ENCODE measurements around the gene C6orf136. TPM values are rescaled to one million over a fixed set of nuclear protein-coding genes. Genes with fewer than 3 reads are reported as not detected.

The C6orf136 gene, protein sequence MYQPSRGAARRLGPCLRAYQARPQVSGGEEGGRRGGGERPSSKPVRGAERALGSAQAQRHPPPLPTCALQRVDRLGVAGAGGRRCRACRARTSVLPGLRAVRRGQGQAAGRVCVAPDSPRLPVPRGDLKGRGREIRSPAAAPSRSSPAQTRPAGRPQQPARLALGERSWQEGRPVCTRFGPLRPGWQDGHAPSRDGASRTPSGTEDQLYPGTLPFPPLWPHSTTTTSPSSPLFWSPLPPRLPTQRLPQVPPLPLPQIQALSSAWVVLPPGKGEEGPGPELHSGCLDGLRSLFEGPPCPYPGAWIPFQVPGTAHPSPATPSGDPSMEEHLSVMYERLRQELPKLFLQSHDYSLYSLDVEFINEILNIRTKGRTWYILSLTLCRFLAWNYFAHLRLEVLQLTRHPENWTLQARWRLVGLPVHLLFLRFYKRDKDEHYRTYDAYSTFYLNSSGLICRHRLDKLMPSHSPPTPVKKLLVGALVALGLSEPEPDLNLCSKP
- 5.3 and 7.1 TPM in 2 replicates for total RNA-seq (2014; rRNA removed; shearing (Covaris generic))

DNA sequence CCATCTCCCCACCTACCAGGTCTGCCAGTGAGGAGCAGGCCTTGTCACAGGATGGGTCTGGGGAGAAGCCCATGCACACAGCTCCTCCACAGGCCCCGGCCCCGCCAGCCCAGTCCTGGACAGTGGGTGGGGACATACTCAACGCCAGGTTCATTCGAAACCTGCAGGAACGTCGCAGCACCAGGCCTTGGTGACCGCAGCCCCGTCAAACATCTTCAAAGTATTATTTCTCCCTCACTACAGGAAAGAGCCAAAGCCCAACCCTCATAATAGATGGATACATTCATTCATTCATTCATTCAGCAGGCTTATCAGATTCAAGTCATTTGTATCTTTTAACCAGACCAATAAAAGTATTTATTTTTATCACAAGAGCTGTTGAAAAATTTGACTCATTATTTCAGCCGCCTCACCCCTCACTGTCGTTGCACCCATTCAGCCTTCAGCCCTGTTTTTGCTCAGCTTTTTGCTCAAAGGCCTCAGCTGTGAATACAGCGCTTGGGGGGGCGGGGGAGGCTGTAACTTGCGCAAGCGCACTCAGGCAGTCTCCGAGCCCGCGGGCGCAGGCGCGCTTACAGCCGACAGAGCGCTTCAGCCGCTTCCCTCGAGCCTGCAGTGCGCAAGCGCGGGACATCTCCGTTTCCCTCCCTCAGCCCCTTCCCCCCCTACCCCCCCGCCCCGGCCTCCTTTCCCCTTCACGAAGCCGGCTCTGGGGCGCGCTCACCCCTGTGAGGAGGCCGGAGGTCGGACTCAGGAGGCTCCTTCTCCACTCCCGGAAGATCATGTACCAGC, at the start of gene C6orf136:
TSS of gene C6orf136 (plus strand) at position 684 of the 792 bp plus-strand sequence. CDS start at position 783, 99 bp downstream.
- peak; percentile 98 for DNase-seq (ENCODE audit: low read depth)

DNA sequence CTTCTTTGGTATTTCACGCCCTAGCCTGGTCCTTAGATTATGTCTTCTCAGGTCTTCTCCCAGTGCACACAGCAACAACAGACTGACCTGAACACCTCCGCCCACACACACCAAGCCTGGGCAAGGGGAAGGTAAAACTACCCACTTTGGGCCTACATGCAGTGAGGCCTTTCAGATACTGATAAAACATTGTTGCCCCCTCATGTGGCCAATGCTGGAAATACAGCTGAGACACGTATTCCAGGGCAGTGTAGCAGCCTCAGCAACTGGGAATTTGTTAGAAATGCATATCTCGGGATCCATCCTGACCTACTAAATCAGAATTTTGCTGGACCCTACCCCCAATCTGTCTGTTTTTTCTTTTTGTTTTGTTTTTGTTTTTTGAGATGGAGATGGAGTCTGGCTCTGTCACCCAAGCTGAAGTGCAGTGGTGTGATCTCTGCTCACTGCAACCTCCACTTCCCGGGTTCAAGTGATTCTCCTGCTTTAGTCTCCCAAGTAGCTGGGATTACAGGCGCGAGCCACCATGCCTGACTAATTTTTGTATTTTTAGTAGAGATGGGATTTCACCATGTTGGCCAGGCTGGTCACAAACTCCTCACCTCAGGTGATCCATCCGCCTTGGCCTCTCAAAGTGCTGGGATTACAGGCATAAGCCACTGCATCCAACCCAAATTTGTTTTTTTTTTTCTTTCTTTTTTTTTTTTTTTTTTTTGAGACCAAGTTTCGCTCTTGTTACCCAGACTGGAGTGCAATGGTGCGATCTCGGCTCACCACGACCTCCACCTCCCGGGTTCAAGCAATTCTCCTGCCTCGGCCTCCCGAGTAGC, 49.4 kb upstream of the C6orf136 start:
- peak; percentile 80 for DNase-seq (ENCODE audit: low read depth)

DNA sequence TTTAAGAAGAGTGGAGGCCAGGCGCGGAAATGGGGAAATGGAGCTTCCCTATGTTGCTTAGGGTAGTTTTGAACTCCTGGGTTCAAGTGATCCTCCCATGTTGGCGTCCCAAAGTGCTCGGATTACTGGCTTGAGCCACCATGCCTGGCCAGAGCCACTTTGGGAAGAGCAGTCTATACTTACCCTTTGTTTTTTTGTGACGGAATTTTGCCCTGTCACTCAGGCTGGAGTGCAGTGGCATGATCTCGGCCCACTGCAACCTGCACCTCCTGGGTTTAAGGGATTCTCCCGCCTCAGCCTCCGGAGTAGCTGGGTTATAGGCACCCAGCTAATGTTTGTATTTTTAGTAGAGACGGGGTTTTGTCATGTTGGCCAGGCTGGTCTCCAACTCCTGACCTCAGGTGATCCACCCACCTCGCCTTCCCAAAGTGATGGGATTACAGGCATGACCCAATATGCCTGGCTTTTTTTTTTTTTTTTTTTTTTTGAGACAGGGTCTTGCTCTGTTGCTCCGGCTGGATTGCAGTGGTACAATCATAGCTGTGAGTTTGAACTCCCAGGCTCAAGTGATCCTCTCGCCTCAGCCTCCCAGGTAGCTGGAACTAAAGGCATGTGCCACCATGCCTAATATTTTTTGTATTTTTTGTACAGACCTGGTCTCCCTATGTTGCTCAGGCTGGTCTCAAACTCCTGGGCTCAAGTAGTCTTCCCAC, 47.9 kb upstream of the C6orf136 start:
- no peak for DNase-seq (ENCODE audit: low read depth)

DNA sequence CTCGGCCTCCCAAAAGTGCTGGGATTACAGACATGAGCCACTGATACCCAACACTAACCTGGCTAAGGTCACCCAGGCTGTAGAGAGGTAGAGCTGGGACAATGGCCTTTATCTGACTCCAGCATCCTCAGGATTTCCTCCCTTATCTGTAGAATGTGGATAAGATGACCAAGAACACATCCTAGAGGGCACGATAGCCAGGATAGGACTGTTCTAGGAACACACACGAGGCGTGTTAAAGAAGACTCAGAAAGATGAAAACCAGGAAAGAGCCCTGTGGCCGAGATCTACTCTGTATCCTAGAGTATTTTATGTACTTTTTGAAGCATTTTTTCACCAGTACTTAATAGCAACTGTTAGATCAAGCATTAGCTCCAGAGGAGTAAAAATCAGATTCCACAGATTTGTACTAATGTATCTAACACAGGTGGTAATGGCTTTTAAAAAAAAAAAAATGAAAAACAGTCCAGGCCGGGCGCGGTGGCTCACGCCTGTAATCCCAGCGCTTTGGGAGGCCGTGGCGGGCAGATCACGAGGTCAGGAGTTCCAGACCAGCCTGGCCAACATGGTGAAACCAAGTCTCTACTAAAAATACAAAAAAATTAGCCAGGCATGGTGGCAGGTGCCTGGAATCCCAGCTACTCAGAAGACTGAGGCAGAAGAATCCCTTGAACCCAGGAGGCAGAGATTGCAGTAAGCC, 47.2 kb upstream of the C6orf136 start:
- no peak for DNase-seq (ENCODE audit: low read depth)

DNA sequence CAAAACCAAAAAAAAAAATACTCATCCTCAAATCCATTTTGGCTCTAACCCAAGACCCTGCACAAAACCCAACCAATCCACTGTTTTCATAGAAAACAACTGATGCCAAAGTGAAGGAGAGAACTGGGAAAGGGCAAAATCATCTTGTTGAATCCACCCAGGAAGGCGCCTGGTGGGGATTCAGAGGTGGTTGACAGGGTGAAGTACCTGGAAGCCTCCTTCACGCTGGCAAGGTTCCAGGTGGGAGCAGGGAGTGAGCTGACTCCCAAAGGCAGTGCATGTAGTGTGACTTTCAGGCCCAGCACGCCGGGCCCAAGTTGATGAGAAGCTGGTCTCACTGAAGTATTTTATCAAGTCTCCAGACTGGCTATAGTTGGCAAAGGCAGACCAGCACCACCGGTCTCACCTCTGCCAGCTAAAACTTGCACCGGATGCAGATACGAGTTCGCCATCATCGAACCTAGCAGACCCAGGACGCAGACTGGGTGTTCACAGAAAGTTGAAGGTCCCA, 46.4 kb upstream of the C6orf136 start:
- no peak for DNase-seq (ENCODE audit: low read depth)

DNA sequence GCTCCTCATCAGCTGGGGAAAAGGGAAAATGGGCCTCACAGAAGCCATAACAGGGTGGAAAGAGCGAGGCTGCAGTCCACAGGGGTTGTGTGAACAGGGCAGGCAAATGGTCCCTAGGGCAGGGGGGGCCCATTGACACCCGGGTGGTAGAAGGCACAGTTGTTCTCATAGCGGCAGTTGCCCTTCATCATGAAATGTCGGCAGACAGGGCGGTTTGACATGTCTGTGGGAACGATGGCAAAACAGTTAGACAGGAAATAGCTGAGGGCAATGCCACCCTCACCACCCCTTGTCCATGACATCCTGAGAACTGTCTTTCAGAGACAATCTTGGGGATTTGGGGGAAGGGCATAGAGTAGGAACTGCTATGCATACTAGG, 45.5 kb upstream of the C6orf136 start:
- no peak for DNase-seq (ENCODE audit: low read depth)

DNA sequence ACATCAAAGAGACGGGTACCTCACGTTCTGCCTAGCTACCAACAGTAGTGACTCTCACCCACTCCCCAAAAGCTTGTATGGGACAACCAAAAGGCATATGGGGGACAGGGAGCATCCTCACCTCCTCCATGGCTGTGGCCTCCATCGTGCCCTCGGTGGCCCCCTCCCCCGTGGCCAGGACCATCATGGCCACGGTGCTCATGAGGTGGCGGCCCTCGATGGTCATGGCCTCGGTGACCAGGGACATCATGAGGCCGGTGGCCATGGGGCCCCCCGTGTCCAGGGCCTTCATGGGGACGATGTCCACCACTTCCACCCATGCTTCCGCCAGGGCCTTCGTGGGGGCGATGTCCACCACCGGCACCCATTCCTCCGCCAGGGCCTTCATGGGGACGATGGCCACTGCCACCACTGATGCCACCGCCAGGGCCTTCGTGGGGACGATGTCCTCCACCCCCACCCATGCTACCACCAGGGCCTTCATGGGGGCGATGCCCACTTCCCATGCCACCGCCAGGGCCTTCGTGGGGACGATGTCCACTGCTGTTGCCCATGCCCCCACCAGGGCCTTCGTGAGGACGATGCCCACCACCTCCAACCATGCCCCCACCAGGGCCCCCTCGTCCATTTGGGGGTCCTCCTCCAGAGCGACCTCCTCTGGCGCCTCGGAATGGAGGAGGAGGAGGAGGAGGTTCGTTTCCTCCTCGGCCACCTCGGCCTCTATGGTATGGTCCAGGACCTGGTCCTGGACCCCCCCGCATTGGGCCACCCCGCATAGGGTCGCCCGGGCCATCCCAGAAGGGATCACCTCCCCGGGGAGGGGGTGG, 44.9 kb upstream of the C6orf136 start:
- DNase-seq (ENCODE audit: low read depth), result no peak

DNA sequence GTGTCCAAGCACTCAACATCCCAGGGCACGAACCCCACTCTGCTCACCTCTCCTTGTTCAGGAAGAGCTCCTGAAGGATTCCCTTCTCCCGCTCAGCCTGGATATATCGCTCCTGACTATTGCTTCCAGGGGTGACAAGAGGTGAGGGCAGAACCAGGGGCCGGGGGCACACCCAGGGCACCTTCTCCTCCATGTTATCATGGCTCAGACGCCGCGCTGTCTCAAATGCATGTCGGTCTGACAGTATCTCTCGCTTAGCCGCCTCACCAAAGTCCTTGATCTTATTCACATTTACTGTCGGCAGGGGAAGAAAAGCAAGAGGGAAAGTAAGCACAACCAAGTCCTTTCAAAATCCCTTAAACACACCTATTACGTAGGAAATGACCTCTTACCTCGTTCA, 43.0 kb upstream of the C6orf136 start:
- no peak for DNase-seq (ENCODE audit: low read depth)

DNA sequence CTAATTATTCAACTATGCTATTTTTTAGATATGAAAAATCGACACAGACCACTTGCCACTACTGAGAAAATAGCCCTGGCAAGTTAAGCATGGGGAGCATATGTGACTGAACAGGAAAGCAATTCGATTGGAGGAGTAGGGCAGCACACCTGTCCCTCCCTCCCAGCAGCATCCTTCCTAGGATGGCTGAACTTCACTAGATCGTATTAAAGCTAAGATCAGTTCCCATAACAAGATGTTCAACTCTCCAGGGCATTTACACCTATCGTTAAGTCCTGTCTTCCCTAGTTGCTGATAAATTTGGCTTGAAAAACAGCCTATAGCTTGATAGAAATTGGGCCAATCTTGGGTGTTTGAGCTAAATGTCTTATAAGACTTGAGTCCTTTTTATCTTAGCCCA, 36.9 kb upstream of the C6orf136 start:
- no peak for DNase-seq (ENCODE audit: low read depth)

DNA sequence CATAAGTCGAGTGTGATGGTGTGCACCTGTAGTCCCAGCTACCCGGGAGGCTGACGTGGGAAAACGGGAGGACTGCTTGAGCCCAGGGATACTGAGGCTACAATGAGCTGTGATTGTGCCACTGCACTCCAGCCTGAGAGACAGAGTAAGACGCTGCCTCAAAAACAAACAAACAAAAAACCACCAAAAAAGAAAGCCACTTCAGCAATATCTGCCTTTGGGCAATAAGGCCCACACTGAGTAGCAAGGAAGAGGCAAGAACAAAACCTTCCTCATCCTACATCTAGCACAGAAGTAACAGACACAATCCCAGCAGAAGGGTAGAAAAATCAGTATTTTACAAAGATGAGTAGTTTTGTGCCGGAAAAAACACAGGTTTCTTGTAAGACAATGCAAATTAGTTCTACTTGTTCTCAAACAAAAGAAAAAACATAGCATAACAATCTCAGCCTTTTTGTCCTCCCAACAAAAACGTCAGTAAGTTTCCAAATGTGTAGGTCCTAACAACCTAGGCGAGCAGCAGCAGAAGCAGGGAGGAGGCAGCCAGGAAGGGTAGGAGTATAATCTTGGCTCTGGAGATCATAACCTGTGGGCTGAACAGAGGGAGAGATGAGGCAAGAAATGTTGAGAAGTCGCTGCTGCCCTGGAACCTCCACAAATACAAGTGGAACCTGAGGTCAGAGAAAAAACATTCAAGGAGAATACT, 35.6 kb upstream of the C6orf136 start:
- no peak for DNase-seq (ENCODE audit: low read depth)

DNA sequence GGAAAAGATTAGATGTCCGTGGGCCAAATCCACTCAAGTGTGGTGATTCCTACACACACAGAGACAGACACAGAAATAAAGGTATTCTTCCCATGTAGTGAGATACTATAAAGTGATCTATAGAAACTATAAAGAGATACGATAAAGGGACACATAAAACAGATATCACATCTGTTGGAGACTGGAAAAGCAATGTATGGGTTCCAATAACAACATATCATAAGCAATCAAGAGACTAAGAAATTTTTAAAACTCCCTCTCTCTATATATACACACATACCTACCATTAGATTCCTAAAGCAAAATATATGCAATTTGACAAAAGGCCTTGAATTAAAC, 35.1 kb upstream of the C6orf136 start:
- no peak for DNase-seq (ENCODE audit: low read depth)

DNA sequence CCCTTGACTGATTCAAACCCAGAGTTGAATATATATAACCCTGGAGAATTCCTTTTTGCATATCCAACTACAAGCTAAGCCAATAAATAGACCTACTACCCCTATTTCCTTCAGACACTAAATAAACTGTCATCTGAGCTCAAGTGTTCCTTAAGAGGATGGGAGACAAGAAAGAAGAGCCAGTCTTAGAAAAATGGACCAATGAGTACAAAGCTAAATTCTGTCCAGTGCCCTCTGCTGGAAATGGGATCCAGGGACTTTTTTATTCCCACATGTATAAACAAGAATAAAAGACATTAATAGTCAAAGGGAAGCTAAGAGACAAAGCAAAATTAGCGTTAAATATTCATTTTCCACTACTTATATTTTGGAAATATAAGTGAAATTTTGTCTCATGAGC, 34.7 kb upstream of the C6orf136 start:
- DNase-seq (ENCODE audit: low read depth), result no peak

DNA sequence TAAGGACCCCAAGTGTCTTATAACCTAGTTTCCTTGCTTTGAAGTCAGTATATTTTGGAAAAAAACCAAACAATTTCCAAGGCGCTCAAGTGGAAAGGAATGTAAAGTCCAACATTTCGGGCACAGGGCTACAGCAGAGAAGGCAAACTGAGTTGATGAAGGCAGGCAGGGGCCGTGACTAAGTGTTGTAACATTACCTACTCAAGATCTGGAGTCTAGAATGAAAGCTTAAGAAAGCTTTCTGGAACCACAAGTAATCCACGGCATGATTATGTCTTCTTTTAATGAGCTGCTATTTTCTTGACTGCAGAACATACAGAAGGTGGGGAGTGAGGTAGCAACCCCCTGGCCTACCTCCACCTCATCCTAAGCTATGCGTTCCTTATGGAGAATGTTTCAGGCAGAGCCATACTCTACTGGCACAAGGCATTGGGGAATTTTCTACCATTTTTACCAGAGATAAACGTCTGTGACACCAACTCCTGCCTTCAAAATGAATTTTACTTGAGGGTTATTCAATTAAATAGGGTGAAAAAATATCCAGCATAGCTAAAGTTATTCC, 34.2 kb upstream of the C6orf136 start:
- DNase-seq (ENCODE audit: low read depth), result peak; percentile 77

DNA sequence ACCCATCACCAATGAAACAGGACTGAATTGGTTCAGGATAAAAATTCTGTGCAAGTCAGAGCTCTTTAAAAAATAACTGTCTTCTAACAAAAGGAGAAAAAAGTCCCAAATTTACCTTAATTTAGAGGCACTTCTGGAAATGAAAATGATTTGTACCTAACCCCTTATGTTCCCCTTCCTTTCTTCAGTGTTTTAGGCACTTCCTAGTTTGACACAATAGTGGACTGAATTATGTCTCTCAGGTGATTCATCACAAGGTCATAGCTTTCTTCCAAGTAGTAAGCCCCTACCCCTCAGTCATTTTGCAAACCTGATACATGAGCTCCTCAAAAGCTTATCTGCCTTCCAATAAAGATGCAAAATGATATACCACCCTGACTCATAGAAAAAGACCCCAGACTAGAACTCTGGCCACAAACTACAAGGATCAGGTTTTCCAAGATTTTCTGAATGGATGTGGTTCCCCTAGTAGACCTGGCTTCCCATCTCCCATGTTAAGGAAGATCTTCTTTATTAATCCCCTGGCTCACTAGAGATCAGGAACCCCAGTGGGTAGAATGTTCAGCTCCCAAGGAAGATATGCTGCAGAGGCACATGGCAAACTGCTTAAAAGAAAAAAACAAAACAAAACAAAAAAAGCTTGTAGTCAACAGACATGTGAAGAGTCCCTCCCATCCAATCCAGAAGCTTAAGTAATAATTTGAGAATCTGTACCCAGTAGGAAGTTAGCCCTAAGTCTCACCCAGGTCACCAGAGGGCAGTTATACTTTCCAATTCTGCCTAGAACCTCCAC, 33.5 kb upstream of the C6orf136 start:
- peak; percentile 45 for DNase-seq (ENCODE audit: low read depth)

DNA sequence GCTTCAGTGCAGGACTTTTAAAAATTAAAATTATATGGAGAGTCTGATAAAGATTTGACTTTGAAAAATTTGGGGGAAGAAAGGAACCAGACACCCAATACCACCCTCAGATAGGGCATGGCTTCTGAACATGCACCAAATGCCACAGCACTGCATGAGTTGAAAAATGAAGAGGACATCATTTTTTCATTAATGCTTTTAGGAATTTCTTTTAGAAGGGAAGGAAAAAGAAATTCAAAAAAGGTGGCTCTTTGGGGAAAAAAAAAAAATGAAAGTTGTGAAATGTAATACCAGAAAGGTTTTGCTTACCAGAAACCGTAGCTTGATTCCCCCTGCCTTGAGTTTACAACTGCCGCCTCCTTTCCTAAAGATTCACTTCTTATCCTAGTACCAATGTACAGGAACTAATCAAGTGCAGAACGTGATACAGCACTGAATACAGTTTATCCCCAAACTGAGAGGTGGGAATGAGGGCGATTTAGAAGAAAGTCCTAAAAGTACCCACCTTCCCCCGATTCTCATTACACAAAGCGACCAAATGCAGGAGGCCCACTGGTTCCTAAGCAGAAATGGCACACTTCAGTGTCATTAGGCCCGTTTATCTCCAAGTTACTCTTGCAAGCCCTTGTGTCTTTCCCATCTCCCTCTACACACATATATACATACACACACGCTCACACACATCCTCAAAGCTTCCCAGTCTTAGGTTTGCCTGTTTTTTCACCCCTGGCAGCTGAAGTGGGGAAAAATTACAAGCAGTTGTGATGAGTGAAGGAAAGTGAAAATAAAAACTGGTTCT, 32.7 kb upstream of the C6orf136 start:
- no peak for DNase-seq (ENCODE audit: low read depth)

DNA sequence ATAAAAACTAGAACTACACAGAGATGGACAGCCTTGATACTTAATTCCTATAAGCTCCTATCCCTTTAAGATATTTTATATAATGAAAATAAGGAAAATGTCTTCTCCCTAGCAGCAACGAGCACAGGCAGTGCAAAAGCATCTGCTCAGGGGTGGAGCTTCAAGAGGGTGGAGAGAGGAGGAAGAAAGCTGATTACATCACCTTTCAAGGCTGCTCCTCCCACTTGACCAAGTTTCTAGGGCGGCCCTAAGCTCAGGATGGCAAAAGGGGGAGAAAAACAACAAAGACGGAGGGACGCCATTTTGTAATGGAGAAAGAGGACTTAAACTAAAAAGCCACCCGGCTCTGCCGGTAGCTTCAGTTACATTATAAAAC, 32.1 kb upstream of the C6orf136 start:
- DNase-seq (ENCODE audit: low read depth), result peak; percentile 97
